ENCODE measurements around the gene GPR27. TPM values are rescaled to one million over a fixed set of nuclear protein-coding genes. Genes with fewer than 3 reads are reported as not detected.

The GPR27 gene
- total and polyA plus RNA-seq, 8 donors = 0.83 to 6.4 (median 1.8) TPM

DNA sequence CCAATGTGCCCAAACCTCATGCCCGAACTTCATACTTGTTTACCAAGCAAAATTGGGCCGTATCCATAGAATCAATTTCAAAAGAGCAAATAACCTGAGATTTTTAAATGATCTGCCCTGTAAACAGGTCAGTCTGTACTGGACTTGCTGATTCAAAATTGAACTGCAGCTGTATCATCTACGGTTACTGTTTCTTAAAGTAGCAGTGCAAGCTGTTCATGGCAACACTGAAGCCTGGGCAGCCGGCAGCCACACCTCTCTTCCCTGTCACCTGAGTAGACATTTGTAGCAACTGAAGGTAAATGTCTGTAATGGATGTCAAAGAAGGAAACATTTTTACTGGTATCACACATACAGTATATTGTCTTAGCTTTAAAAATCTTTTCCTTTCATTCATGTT lies 39.1 kb upstream of the GPR27 start:
- intact Hi-C loops (cut with DNase I) = loop anchor here in 1 of 3 donors (10.0 kb wide), 1 partner anchor 160 kb away; no protein-coding TSS in a partner anchor
- Histone ChIP-seq H3K9me3 (no peaks in the 10 kb centered on the region), H3K36me3 (no peaks in the 10 kb centered on the region), H3K4me1 (peaks cover 2 to 15% (median 6%) of the 10 kb centered on the region in 3 donors), H3K27me3 (no peaks in the 10 kb centered on the region), H3K27ac (no peak overlapping the region), H3K4me3 (no peak overlapping the region)
- FAIRE-seq = no peak
- no peak for ATAC-seq
- DNase-seq = no peak
- 63 to 64% methylated on average over 4 of the region's 4 CpGs for WGBS, 2 donors
- TF ChIP-seq, protein P1, sequence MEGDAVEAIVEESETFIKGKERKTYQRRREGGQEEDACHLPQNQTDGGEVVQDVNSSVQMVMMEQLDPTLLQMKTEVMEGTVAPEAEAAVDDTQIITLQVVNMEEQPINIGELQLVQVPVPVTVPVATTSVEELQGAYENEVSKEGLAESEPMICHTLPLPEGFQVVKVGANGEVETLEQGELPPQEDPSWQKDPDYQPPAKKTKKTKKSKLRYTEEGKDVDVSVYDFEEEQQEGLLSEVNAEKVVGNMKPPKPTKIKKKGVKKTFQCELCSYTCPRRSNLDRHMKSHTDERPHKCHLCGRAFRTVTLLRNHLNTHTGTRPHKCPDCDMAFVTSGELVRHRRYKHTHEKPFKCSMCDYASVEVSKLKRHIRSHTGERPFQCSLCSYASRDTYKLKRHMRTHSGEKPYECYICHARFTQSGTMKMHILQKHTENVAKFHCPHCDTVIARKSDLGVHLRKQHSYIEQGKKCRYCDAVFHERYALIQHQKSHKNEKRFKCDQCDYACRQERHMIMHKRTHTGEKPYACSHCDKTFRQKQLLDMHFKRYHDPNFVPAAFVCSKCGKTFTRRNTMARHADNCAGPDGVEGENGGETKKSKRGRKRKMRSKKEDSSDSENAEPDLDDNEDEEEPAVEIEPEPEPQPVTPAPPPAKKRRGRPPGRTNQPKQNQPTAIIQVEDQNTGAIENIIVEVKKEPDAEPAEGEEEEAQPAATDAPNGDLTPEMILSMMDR (IDR thresholded peaks at IDR 0.05) = no peak

DNA sequence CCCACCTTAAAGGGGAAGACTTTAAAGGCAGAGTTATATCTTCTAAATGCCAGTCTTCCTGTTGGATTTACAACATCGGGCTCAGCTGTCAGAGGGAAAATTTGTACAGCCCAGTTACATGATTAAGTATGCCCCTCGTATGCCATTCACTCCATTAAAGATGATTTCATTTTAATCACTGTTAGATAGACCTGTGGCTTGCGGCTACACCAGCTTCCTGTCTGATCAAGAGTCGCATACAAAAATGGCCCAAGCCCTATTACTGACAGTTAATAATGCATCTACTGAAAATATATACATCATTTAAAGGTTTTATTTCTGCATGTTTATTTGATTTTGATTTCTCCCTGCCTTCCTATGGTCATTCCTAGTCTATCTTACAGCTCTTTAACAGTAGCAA lies 35.6 kb upstream of the GPR27 start:
- 77 to 81% methylated on average over 4 of the region's 4 CpGs for WGBS, 2 donors
- Histone ChIP-seq H3K4me1 (peaks cover 0 to 6% (median 0%) of the 10 kb centered on the region in 3 donors), H3K27me3 (no peaks in the 10 kb centered on the region), H3K4me3 (no peak overlapping the region), H3K9me3 (no peaks in the 10 kb centered on the region), H3K27ac (no peak overlapping the region), H3K36me3 (no peaks in the 10 kb centered on the region)
- DNase-seq = no peak
- TF ChIP-seq, protein P1 (IDR thresholded peaks at IDR 0.05) = no peak
- FAIRE-seq = no peak
- intact Hi-C loops (cut with DNase I) = loop anchor here in 1 of 3 donors (10.0 kb wide), 1 partner anchor 157 kb away; no protein-coding TSS in a partner anchor
- ATAC-seq = no peak

DNA sequence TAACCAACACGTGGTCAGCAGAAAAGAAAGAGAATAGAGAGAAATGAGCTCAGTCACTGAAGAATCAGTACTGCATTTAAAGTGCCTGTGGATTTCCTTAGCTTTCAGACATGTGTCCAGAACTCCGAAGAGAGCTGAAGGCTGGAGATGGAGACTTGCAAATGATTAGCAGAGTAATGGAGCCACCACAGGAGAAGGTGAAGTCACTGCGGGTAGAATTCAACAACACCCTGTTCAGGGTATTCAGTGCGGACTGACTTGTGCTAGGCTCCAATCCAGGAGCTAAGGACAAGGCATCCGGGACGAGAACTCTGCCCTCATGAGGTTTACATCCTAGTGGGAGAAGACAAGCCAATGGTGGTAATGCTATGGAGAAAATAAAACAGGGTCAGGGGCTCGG lies 32.7 kb upstream of the GPR27 start:
- intact Hi-C loops (cut with DNase I) = no loop called here
- 91 to 94% methylated on average over 7 of the region's 7 CpGs for WGBS, 2 donors

DNA sequence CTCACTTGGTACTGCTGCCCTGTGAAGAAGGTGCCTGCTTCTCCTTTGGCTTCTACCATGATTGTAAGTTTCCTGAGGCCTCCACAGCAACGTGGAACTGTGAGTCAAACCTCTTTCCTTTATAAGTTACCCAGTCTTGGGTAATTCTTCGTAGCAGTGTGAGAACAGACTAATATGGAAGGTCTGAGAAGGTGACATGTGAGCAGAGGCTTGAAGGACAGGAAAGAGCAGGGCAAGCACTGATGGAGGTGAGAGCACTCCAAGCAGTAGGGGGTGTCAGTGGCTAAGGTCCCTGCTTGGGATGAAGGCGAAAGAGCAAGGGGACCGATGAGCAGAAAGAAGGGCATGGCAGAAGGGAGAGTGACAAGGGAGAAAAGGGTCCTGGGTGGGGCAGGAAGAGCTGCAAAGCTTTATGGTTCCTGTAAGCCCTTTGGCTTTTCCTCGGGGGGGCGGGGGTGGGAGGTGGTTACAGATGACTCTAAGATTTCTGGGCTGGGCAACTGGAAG lies 32.0 kb upstream of the GPR27 start:
- no peaks in the 10 kb centered on the region for H3K36me3 ChIP-seq

More for the DNA sequence above, 32.7 kb upstream of the GPR27 start:
- no peaks in the 10 kb centered on the region for H3K27me3 ChIP-seq
- no peak for FAIRE-seq
- no peak for DNase-seq
- TF ChIP-seq, protein P1 (IDR thresholded peaks at IDR 0.05) = no peak
- no peak overlapping the region for H3K27ac ChIP-seq
- H3K4me3 ChIP-seq = no peak overlapping the region
- H3K36me3 ChIP-seq = no peaks in the 10 kb centered on the region
- H3K9me3 ChIP-seq = no peaks in the 10 kb centered on the region
- no peak for ATAC-seq
- H3K4me1 ChIP-seq = peaks cover 0 to 13% (median 9%) of the 10 kb centered on the region in 3 donors

DNA sequence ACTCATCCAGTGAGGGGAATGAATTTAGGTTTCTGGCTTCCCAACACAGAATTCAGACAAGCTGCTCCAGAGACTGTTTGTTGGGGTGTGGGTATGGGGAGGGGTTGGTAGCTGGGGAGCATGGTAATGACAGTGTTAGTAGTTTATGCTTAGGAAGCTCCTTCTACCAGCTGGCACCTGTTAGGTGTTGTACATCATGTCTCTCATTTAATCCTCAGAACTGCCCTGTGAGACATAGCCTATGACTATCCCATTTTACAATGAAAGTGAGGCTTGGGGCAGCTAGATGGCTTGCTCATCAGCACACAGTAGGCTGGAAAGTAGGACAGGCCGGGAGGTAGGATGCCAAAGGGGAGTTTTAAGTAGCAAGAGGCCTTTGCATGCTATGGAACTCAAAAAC lies 31.0 kb upstream of the GPR27 start:
- Histone ChIP-seq H3K4me3 (no peak overlapping the region), H3K4me1 (peaks cover 0 to 13% (median 9%) of the 10 kb centered on the region in 3 donors), H3K27me3 (no peaks in the 10 kb centered on the region), H3K27ac (no peak overlapping the region), H3K36me3 (no peaks in the 10 kb centered on the region), H3K9me3 (no peaks in the 10 kb centered on the region)
- no peak for DNase-seq
- WGBS, 2 donors = 87 to 88% methylated on average over 1 of the region's 1 CpG
- TF ChIP-seq, protein P1 (IDR thresholded peaks at IDR 0.05) = no peak
- ATAC-seq = no peak
- intact Hi-C loops (cut with DNase I) = no loop called here
- FAIRE-seq = no peak

More for the DNA sequence above, 32.0 kb upstream of the GPR27 start:
- H3K27me3 ChIP-seq = no peaks in the 10 kb centered on the region
- TF ChIP-seq, protein P1 (IDR thresholded peaks at IDR 0.05) = no peak
- FAIRE-seq (no peak), ATAC-seq (no peak), DNase-seq (no peak)
- H3K4me1 ChIP-seq = peaks cover 0 to 13% (median 9%) of the 10 kb centered on the region in 3 donors
- H3K27ac ChIP-seq = no peak overlapping the region
- 85 to 90% methylated on average over 6 of the region's 6 CpGs for WGBS, 2 donors
- no peaks in the 10 kb centered on the region for H3K9me3 ChIP-seq
- intact Hi-C loops (cut with DNase I) = no loop called here
- no peak overlapping the region for H3K4me3 ChIP-seq

Measured in pancreas (tissue), 10 donors.